CD8-positive, alpha-beta memory T cell (primary cell): Measurements from ENCODE around the gene ICAM2. TPM values are rescaled to one million over a fixed set of nuclear protein-coding genes. Genes with fewer than 3 reads are reported as not detected.

Experiments used
- CTCF ChIA-PET: fragments of 350-600 bp; sonication (Branson Sonifier 250); formaldehyde crosslinking; loops from one replicate; lab custom pipeline; 2021; ENCODE audit warnings: antibody characterized with exemption; lab: Charles Lee
- POLR2A ChIA-PET: fragments of 350-600 bp; sonication (Branson Sonifier 250); formaldehyde crosslinking; loops from one replicate; lab custom pipeline; 2021; ENCODE audit warnings: antibody characterized with exemption; lab: Charles Lee
- DNase-seq, 5 donors: peaks; one replicate each; pipeline versions ENCODE4 v3.0.0 to v3.0.0-alpha.2; 2020 to 2022; ENCODE audit warnings: mixed read lengths in 1 of 5
- H3K27ac ChIP-seq: one replicate; pipeline ENCODE4 v1.7.0; 2013; ENCODE audit warnings: low read depth, mild to moderate bottlenecking, low read length, moderate library complexity
- H3K27me3 ChIP-seq: 2 replicates; pipeline ENCODE4 v1.7.0; 2013; ENCODE audit warnings: low read length, mild to moderate bottlenecking; ENCODE audit not compliant: insufficient read depth, poor library complexity, severe bottlenecking
- H3K36me3 ChIP-seq: 2 replicates; pipeline ENCODE4 v1.7.0; 2013; ENCODE audit warnings: mild to moderate bottlenecking, low read length, moderate library complexity; ENCODE audit not compliant: insufficient read depth
- H3K4me1 ChIP-seq: 2 replicates; pipeline ENCODE4 v1.7.0; 2013; ENCODE audit warnings: mild to moderate bottlenecking, low read length, moderate library complexity; ENCODE audit not compliant: insufficient read depth
- H3K4me3 ChIP-seq: 2 replicates; pipeline ENCODE4 v1.7.0; 2013; ENCODE audit warnings: mild to moderate bottlenecking, low read length
- H3K9me3 ChIP-seq: 2 replicates; pipeline ENCODE4 v1.7.0; 2013; ENCODE audit warnings: mild to moderate bottlenecking, low read length
- H3K27ac Mint-ChIP-seq, 8 donors: one replicate each; pipeline ENCODE4 v1.8.0; 2020 to 2021; ENCODE audit warnings: mixed read lengths in 8 of 8, mild to moderate bottlenecking in 6 of 8, inconsistent platforms in 3 of 8, moderate library complexity in 3 of 8
- H3K27me3 Mint-ChIP-seq, 2 donors: one replicate each; pipeline ENCODE4 v1.8.0; 2020 to 2021; ENCODE audit warnings: mixed read lengths in 2 of 2, mild to moderate bottlenecking in 1 of 2, moderate library complexity in 1 of 2
- H3K36me3 Mint-ChIP-seq, 3 donors: one replicate each; pipeline ENCODE4 v1.8.0; 2020 to 2021; ENCODE audit warnings: mixed read lengths in 3 of 3, inconsistent platforms in 1 of 3, mild to moderate bottlenecking in 1 of 3
- H3K4me1 Mint-ChIP-seq, 3 donors: one replicate each; pipeline ENCODE4 v1.8.0; 2020 to 2021; ENCODE audit warnings: mixed read lengths in 3 of 3, inconsistent platforms in 1 of 3, mild to moderate bottlenecking in 1 of 3
- H3K4me3 Mint-ChIP-seq, 7 donors: one replicate each; pipeline ENCODE4 v1.8.0; 2020 to 2021; ENCODE audit warnings: mixed read lengths in 7 of 7, mild to moderate bottlenecking in 6 of 7, moderate library complexity in 4 of 7, inconsistent platforms in 2 of 7
- H3K9me3 Mint-ChIP-seq, 5 donors: one replicate each; pipeline ENCODE4 v1.8.0; 2020 to 2022; ENCODE audit warnings: mixed read lengths in 5 of 5, mild to moderate bottlenecking in 3 of 5, moderate library complexity in 2 of 5, inconsistent platforms in 1 of 5
- polyA plus RNA-seq: library from polyadenylated mRNA; unstranded; fragments of 300-500 nt; fragmentation: Illumina TruSeq; gene quantifications from one replicate; pipeline ENCODE4 v1.2.3, GENCODE V29; 2021
- total RNA-seq, 2 experiments: library from RNA; stranded (reverse); gene quantifications; one replicate each; pipeline ENCODE4 v1.2.3, GENCODE V29; 2021

ICAM2 gene
- total and polyA plus RNA-seq, 3 experiments from 2014 or later, result 77.4 to 301 (median 80.7) TPM

DNA sequence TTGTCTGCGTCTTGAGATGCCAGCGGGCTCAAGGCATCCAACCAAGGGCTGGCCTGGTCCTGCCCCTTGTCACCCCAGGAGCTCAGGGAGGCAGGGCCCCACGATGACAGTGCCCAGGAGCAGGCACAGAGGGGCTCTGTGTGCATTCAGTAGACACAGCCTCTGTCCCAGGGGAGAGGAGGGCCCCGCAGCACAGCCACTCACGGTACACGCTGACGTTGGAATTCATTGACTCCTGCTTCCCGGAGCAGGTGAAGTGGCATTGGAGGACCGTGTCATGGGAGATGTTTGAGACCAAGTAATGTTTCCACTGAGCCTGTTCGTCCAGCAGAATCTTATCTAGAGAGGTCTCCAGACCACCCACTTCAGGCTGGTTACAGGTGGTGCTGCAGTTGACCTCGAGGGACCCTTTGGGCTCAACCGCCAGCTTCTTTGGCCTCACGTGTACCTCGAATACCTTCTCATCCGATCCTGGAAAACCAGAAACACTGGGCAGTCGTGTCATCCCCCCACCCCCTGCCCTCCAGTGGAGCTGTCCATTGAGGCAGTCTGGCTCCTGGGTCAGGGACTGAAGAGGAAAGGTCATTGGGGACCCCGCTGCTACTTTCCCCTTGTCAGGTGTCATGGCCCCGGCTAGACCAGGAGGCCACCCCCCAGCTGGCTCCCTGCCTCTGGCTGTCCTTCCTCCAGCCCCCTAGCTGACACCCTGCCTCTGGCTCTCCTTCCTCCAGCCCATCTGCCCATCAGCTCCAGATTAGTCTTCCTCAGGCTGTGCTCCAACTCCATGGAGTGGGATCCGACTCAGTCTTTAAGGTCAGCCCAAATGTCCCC lies 15.3 kb downstream of the ICAM2 start:
- no peak overlapping the region for H3K4me3 ChIP-seq
- peaks cover 39 to 49% (median 40%) of the 10 kb centered on the region in 3 donors for H3K4me1 Mint-ChIP-seq
- no peak overlapping the region for H3K4me3 Mint-ChIP-seq
- no peaks in the 10 kb centered on the region for H3K27me3 Mint-ChIP-seq
- no peaks in the 10 kb centered on the region for H3K27me3 ChIP-seq
- CTCF ChIA-PET, result interaction anchor here (0.7 to 2.7 kb wide), 10 partner anchors 8 to 156 kb away, joined by 3 to 13 read pairs (median 4); no protein-coding TSS in a partner anchor
- no peaks in the 10 kb centered on the region for H3K9me3 Mint-ChIP-seq
- peaks cover 3 to 80% (median 17%) of the 10 kb centered on the region in 3 donors for H3K36me3 Mint-ChIP-seq
- H3K4me1 ChIP-seq, result peaks cover 36% of the 10 kb centered on the region
- H3K27ac Mint-ChIP-seq, result peak overlapping the region in 7 of 8 donors; percentile 29 to 93 (median 58)
- POLR2A ChIA-PET, result interaction anchor here (0.5 kb wide), 1 partner anchor 15 kb away, joined by 3 read pairs; the partner anchor contains the start of gene ICAM2
- H3K9me3 ChIP-seq, result no peaks in the 10 kb centered on the region
- DNase-seq, result no peak
- H3K27ac ChIP-seq, result peak overlapping the region; percentile 72
- peaks cover 30% of the 10 kb centered on the region for H3K36me3 ChIP-seq

DNA sequence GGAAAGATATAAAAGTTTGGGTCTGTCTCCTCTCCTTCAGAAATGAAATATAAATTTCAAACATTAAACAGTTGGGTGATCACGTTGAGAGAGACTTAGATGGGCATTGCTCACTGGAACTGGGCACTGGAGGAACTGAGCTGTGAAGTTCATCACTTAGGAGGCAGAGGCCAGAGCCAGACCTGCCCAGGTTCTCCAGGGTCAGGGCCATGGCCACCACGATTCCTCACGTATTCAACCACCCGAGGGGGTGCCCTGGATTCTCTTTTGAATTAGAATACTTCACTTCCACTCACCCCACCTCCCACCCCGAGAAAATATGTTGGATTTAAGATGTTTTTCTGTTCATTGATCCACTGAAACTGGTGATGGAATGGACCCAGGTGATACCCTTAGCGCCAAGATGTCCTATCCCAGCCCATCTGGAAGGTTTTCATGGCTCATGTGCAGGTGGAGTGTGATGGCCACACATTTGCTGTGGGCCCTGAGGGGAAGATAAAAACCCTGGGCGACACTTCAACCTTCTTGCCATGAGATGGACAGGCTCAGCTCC lies 16.1 kb downstream of the ICAM2 start:
- Histone ChIP-seq H3K9me3 (no peaks in the 10 kb centered on the region), H3K27me3 (no peaks in the 10 kb centered on the region), H3K36me3 (peaks cover 30% of the 10 kb centered on the region), H3K4me1 (peaks cover 36% of the 10 kb centered on the region), H3K27ac (no peak overlapping the region), H3K4me3 (no peak overlapping the region)
- no peak for DNase-seq
- Mint-ChIP-seq H3K27ac (peak overlapping the region in 7 of 8 donors; percentile 11 to 85 (median 60)), H3K27me3 (no peaks in the 10 kb centered on the region), H3K36me3 (peaks cover 0 to 72% (median 14%) of the 10 kb centered on the region in 3 donors), H3K4me3 (no peak overlapping the region), H3K9me3 (no peaks in the 10 kb centered on the region), H3K4me1 (peaks cover 37 to 49% (median 40%) of the 10 kb centered on the region in 3 donors)
- POLR2A ChIA-PET, result no interaction called here
- CTCF ChIA-PET, result interaction anchor here (1.0 to 1.6 kb wide), 2 partner anchors 14 to 21 kb away, joined by 4 to 5 read pairs; no protein-coding TSS in a partner anchor

DNA sequence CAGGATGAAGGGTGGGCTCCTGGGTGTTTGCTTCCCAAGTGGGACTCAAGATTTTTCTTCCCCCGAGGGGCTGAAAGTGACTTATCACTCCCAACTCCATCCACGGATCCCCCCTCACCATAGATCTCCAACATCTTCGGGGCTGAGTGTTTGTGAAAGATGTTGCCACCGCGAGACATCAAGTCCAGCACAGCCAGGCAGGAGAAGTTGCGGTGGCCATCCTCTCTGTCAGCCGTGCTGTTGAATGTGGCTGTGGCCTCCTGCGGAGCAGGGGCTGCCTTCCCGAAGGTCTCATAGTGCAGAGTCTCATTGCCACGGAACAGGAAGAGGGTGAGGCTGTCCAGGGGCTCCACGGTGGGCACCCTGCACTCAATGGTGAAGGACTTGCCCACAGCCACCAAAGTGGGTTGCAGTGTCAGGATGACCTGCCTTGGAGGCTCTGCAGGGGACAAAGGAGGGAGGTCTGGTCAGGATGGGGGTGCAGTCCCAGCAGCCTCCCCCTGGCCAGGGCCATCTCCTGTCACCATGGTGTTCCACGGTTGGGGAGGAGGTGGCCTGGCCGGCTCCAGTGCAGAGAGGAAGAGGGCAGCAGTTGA lies 16.8 kb downstream of the ICAM2 start:
- H3K27ac Mint-ChIP-seq, result peak overlapping the region in 7 of 8 donors; percentile 42 to 68 (median 57)
- ChIA-PET POLR2A (interaction anchor here (0.6 to 7.1 kb wide), 2 partner anchors 17 to 110 kb away, joined by 3 to 67 read pairs; partner anchors contain the start of gene ICAM2), CTCF (interaction anchor here (1.0 to 2.4 kb wide), 3 partner anchors 13 to 85 kb away, joined by 4 to 9 read pairs (median 5); partner anchors contain the start of gene GH1)
- Histone ChIP-seq H3K36me3 (peaks cover 30% of the 10 kb centered on the region), H3K27me3 (no peaks in the 10 kb centered on the region), H3K27ac (no peak overlapping the region), H3K9me3 (no peaks in the 10 kb centered on the region), H3K4me3 (no peak overlapping the region), H3K4me1 (peaks cover 35% of the 10 kb centered on the region)
- peaks cover 37 to 49% (median 39%) of the 10 kb centered on the region in 3 donors for H3K4me1 Mint-ChIP-seq
- no peak for DNase-seq
- no peak overlapping the region for H3K4me3 Mint-ChIP-seq
- H3K36me3 Mint-ChIP-seq, result peaks cover 0 to 65% (median 11%) of the 10 kb centered on the region in 3 donors
- H3K27me3 Mint-ChIP-seq, result no peaks in the 10 kb centered on the region
- no peaks in the 10 kb centered on the region for H3K9me3 Mint-ChIP-seq

DNA sequence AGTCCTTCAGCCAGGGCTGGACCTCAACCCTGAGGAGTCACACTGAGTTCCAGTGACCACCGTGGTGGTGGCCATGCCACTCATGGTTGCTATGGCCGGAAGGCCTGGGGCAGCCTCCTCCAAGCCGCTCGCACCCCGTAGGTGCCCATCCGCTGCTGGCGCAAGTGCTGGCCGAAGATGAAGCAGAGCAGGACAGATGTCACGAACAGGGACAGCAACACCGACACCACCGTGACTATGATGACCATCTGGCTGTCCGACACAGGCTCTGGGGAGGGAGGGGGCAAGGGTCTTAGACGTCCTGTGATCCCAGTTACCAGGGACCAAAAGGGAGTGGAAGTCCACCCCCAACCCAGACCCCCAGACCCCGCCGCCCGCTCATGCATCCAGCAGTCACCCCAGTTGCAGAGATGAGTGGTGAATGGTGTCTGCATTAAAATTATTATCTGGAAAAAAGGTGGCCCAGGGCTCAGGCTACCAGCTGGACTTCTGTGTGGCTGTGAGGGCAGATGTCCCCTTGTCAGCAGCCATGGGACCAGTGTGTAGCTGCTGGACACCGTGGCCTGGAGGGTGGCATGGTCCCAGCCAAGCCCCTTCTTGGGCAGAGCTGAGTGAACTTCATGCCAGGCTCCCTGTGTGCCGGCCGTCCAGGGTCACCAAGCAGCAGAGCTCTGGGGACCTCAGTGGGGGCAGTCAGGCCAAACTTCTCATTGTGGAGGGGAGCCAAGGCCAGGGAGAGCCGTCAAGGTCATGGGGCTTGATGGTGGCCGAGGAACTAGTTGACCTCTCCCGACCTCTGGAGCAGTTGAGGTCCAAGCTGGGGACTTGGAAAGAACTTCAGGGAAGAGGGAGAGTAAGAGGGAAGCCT lies 17.5 kb downstream of the ICAM2 start:
- CTCF ChIA-PET, result interaction anchor here (0.5 to 2.4 kb wide), 4 partner anchors 8 to 84 kb away, joined by 3 to 9 read pairs (median 6); partner anchors contain the start of gene GH1
- Histone ChIP-seq H3K36me3 (peaks cover 29% of the 10 kb centered on the region), H3K4me1 (peaks cover 31% of the 10 kb centered on the region)

DNA sequence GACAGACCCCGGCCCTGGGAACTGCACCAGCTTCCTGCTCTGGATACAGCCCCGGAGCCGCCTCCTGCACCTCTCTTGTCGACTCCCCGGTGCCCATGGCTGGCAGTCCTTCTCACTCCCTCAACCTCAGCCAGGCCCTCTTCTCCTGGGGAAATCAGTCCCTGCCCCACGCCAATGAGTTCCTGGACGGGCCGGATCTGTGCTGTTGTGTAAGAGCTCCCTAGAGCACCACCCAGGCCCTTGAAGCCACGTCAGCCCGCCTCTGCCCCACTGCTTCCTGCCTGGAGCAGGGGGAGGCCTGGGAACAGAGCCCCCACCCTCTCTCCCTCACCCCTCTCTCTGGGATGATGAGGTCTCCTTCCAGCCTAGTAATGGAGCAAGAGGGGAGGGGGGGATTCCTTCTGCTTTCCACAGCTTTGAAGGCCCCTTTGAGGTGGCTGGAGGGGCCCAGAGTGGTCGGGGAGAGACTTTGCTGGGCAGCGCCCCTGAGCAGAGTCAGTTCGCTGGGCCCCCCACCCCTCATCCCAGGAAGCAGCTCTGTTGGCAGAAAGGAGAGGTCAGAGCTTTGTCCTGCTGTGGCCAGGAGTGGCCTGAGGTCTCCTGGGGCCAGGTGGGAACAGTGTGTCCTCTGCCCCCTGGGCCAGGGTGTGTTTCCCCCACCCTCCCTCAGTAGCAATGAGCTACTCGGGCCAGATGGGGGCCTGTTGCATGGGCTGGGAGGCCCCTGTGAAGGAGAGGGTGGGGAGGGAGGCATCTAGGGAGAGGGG lies 18.5 kb downstream of the ICAM2 start:
- peak overlapping the region in 6 of 8 donors; percentile 8 to 93 (median 48) for H3K27ac Mint-ChIP-seq
- peaks cover 0 to 52% (median 8%) of the 10 kb centered on the region in 3 donors for H3K36me3 Mint-ChIP-seq
- ChIA-PET CTCF (interaction anchor here (1.1 to 2.4 kb wide), 5 partner anchors 17 to 83 kb away, joined by 3 to 9 read pairs (median 4); partner anchors contain the start of genes GH1 and ICAM2), POLR2A (interaction anchor here (0.8 to 7.1 kb wide), 2 partner anchors 18 to 128 kb away, joined by 3 to 67 read pairs; partner anchors contain the start of genes ERN1 and ICAM2)
- Histone ChIP-seq H3K27ac (no peak overlapping the region), H3K9me3 (no peaks in the 10 kb centered on the region), H3K36me3 (peaks cover 23% of the 10 kb centered on the region), H3K4me3 (no peak overlapping the region), H3K4me1 (peaks cover 32% of the 10 kb centered on the region), H3K27me3 (no peaks in the 10 kb centered on the region)
- DNase-seq, result no peak
- H3K9me3 Mint-ChIP-seq, result no peaks in the 10 kb centered on the region
- H3K4me3 Mint-ChIP-seq, result no peak overlapping the region
- no peaks in the 10 kb centered on the region for H3K27me3 Mint-ChIP-seq
- peaks cover 35 to 46% (median 36%) of the 10 kb centered on the region in 3 donors for H3K4me1 Mint-ChIP-seq

More for the DNA sequence above, 17.5 kb downstream of the ICAM2 start:
- no peaks in the 10 kb centered on the region for H3K27me3 Mint-ChIP-seq
- Histone ChIP-seq H3K27ac (no peak overlapping the region), H3K27me3 (no peaks in the 10 kb centered on the region), H3K4me3 (no peak overlapping the region), H3K9me3 (no peaks in the 10 kb centered on the region)
- peaks cover 31 to 46% (median 33%) of the 10 kb centered on the region in 3 donors for H3K4me1 Mint-ChIP-seq
- H3K9me3 Mint-ChIP-seq, result no peaks in the 10 kb centered on the region
- peak in 1 of 5 donors; percentile 31 for DNase-seq
- H3K4me3 Mint-ChIP-seq, result no peak overlapping the region
- POLR2A ChIA-PET, result interaction anchor here (0.6 to 7.1 kb wide), 2 partner anchors 18 to 111 kb away, joined by 3 to 67 read pairs; partner anchors contain the start of gene ICAM2
- peak overlapping the region in 5 of 8 donors; percentile 17 to 56 (median 46) for H3K27ac Mint-ChIP-seq
- peaks cover 0 to 60% (median 10%) of the 10 kb centered on the region in 3 donors for H3K36me3 Mint-ChIP-seq

DNA sequence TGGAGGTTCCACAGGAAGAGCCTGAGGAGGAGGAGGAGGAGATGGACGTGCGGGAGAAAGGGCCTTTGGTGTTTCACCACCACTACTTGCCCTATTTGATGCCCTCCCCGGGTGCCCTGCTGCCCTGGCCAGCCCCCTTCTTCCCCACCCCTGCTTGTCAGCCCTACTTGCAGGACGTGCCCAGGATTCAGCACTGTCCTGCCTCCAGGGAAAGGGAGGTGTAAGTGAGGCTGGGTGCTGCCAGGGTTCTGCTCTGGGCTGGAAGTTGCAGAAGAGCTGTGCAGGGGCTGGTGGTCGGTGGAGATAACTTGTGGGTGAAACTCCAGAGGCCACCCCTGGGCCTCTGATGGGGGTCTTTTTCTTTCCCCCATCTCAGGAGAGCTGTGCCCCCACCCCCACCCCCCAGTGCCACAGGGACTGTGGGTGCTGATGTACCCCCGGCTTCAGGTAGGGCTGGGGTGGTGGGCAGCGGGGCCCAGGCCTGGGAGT lies 19.3 kb downstream of the ICAM2 start:
- peaks cover 25% of the 10 kb centered on the region for H3K4me1 ChIP-seq
- H3K27me3 ChIP-seq, result no peaks in the 10 kb centered on the region
- DNase-seq, result no peak
- no peak overlapping the region for H3K27ac ChIP-seq
- POLR2A ChIA-PET, result interaction anchor here (0.6 to 7.1 kb wide), 2 partner anchors 19 to 259 kb away, joined by 3 to 67 read pairs; partner anchors contain the start of gene ICAM2
- peak overlapping the region in 3 of 8 donors; percentile 29 to 96 (median 79) for H3K27ac Mint-ChIP-seq
- peaks cover 23% of the 10 kb centered on the region for H3K36me3 ChIP-seq
- H3K9me3 Mint-ChIP-seq, result no peaks in the 10 kb centered on the region
- no peaks in the 10 kb centered on the region for H3K27me3 Mint-ChIP-seq
- H3K9me3 ChIP-seq, result no peaks in the 10 kb centered on the region
- CTCF ChIA-PET, result interaction anchor here (0.7 to 12.2 kb wide), 8 partner anchors 20 to 132 kb away, joined by 3 to 246 read pairs (median 5); partner anchors contain the start of genes GH1 and ICAM2
- peaks cover 0 to 46% (median 6%) of the 10 kb centered on the region in 3 donors for H3K36me3 Mint-ChIP-seq
- no peak overlapping the region for H3K4me3 ChIP-seq
- no peak overlapping the region for H3K4me3 Mint-ChIP-seq
- H3K4me1 Mint-ChIP-seq, result peaks cover 31 to 50% (median 37%) of the 10 kb centered on the region in 3 donors
